DMS53 (cell line): ENCODE results near the gene PXYLP1.

Experiments
- DNase-seq: peaks from one replicate; lab custom pipeline; 2025; lab: John Stamatoyannopoulos, UW

Gene PXYLP1

DNA sequence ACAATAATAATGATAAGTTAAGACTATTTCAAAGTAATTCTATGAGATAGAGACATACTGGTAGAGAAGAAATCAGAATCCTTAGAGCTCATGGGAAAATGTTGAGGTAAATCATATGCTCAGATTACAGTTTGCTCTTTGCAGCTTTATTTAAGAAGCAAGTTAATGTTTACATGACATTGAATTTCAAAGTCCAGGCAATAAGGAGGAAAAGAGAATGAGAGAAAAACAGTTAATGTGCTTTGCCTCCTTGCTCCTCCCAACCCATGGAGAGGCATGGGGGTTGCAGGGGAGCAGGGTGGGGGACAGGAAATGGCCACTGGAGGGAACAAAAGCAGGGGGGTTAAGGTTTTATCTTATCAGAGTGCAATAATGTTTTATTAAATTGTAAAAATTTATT is 94.5 kb downstream of the PXYLP1 start:
- peak; percentile 10 for DNase-seq

DNA sequence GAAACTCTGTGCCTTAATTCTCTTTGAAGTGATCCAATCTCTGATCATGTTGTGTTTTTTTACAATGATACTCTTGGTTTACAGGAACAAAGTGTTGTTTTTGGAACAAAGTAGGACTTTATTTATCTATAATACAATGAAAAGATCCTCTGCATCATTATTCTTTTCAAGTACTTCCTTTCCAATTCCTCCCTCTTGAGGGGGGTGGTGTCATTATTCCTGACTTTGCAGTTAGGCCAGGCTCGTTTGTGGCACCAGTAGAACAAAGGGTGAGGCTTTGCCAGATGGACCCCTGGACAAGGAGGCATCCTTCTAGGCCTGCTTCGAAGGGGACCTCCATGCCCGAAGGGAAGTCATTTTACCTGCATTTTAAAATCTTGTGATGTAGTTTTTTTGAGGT is 95.0 kb downstream of the PXYLP1 start:
- DNase-seq: peak; percentile 21

DNA sequence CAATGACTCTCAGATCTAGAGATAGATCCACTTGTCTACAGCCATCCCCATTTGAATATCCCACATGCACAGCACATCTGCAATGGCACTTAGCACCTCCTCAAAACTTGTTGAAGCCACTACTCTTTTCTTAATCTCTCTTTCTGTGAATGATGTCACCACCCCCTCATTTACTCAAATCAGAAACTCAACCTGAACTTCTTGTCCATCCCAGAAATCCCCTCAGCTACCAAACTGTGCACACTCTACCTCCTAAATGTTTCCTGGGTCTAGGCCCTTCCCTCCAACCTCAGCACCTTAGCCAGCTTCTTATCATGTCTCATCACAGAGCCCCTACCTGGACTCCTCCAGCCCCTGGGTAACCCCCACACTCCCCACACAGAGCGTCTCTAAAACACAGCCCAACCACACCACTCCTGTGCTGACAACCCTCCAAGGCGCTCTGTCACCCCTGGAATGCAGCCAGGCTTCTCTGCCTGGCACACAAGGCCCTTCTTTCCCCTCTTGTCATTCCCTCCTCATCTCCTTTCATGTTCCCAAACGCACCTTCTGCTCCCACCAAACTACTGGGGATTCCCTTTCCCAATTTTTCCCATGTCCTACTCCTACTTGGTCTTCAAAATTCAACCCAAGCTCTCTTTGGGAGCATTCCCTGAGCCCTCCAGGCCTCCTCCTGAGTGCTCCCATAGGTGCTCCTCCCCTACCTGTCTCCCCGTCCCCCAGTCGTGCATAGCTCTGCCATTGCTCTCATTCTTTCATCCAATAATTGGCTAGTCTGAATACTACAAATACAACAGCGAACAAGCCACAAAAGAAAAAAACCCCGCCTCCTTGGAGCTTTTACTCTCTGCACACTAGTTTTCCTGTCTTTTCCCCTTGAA is 96.9 kb downstream of the PXYLP1 start:
- DNase-seq: no peak

- no peak for DNase-seq
These were observed 98.6 kb downstream of the PXYLP1 start for GRCh38 chr3:141330235-141330634.

GRCh38 chr3:141330718-141331376 is 99.2 kb downstream of the PXYLP1 start:
- no peak for DNase-seq

DNA sequence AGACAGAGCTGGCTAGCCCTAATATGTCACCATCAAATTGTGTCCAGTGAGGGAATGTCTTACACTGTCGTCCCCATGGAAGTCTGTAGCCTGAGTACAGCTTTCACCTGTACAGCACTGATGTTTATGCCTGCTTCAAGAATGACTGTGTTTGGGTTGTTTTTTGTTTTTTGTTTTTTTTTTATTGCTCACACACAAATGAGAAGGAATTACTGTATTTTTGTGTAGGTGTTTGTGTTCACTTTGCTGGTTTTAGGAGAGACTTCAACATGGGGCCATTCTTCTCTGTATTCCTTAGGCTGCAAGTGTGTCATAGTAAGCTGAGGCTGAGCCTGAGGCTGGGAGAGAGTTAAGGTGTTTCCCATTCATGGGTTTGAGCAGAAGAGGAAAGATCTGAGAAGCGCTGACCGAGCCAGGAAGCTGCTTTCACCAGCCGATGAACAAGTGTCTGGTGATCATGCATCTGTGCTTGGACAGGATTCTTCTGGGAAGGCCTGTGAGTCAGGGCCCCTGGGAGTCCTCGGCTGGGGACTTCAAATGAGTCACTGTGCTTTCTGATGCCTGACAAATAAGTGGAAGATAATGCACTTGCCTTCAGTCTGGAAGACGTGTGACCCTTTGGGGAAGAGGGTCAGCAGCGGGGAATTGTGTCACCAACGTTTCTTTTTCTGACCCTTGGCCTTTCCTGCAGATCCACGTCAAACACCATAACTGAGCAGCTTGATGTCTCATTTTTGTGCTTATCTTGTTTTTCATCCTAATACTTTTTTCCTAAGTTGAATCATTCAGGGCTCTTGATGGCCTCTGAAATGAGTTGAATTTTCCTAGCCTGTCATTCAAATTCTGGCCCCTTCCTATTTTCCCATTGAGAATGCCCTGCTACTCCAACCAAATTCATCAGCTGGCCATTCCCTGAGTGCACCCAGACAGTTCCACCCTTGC is 100.0 kb downstream of the PXYLP1 start:
- peak; percentile 45 for DNase-seq

- DNase-seq: no peak
These were observed 100.8 kb downstream of the PXYLP1 start for GRCh38 chr3:141332416-141332815.

GRCh38 chr3:141333836-141334626 is 102.4 kb downstream of the PXYLP1 start:
- no peak for DNase-seq

- DNase-seq: no peak
These were observed 103.1 kb downstream of the PXYLP1 start for GRCh38 chr3:141334627-141335250.

DNA sequence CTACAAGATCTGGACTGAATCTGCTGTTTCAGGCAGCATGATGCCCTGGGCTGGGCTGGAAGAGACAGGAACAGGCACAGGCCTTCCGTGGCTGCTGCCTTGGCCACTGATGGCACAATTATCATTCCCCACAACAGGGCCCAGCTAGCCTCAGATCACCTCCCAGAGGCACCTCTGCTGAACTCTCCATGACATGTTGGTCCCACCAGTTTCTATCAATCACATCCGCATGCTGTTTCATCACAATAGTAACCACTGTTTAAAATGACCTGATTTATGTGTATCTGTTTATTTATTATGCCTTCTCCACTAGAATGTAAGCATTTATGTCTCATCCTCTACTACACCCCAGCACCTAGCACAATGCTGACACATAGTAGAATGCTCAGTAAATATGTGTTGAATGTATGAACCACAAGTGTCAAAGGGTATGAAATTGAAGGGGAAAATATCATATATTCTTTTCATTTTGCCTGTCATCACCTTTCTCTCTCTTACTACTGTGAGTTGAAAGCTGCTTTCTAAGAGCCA is 104.0 kb downstream of the PXYLP1 start:
- no peak for DNase-seq

DNA sequence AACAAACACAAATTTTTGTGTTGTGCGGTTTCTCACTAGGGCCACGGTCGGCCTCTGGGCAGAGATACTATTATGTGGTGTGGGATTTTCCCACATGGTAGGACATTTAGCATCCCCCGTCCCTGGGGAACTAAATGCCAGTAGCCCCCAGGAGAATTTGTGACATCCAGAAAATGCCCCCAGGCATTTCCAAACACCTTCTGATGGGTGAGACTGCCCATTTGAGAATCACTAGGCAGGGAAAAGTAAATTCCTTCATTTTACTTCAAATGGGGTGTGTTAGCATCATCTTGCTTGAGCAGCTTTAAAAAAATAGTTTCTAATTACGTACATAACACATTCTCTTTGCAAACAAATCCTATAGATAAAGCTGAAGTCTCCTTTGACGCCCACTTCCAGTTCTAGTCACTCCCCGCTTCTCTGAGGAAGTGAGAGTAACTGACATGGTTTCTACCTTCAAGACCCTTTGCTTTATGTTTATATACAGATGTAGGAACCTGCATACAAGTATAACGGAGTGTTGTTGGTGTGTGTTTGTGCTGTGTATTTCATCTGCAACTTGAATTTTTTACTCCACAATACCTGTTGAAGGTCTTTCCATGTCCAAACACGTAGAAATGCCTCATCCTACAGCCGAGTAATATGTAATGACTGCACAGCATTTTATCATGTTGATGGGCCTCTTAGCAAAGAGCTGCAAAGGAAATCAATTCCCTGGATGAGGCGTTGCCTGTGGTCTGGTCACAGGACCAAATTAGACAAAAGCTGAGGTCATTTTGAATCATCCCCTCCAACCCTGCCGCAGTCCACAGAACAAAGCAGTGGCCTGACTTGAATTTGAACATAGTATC is 105.3 kb downstream of the PXYLP1 start:
- DNase-seq: no peak

- DNase-seq: peak; percentile 72
These were observed 105.9 kb downstream of the PXYLP1 start for GRCh38 chr3:141337523-141337854.

DNA sequence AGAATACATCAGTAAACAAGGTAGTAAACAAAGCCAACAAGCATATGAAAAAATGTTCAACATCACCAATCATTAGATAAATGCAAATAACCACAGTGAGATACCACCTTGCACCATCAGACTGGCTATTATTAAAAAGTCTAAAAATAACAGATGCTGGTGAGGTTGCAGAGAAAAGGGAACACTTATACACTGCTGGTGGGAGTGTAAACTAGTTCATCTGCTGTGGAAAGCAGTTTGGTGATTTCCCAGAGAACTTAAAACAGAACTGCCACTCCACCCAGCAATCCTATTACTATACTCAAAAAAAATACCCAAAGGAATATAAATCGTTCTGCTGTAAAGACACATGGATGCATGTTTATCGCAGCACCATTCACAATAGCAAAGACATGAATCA is 106.4 kb downstream of the PXYLP1 start:
- no peak for DNase-seq

DNA sequence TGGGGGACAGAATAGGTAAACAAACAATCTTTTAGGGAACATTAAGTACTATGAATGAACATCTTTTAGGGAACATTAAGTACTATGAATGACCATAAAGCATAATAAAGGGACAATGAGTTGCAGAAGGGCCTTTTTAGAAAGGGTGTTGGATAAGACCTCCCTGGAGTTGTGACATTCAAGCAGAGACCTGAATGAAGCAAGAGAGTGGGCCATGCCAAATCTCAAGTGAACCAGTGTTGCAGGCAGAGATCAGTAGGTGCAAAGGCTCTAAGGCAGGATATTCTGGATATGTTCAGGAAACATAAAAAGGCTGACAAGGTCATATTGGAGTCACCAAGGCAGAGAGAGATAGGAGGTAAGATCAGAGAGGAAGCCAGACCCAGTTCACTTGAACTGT is 107.3 kb downstream of the PXYLP1 start:
- DNase-seq: no peak

GRCh38 chr3:141341536-141341935 is 109.9 kb downstream of the PXYLP1 start:
- no peak for DNase-seq

- DNase-seq: no peak
These were observed 110.8 kb downstream of the PXYLP1 start for GRCh38 chr3:141342386-141342785.

DNA sequence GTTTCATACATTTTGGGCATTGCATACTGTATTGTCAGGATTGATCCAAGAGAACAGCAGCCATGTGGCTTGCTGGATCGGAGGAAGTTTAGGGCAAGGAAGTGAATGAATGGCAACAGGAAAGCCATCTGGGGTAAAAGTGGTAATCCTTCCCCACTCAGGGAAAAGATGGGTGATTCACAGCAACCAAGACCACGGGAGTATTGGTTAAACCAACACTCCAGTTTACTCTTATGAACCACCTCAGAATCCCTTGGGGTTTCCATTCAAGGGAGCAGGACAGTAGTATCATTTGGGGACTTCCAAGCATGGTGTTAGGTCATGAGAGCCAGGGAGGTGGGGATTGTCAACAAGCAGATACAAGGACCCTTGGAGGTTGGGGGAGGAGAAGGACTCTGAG is 111.5 kb downstream of the PXYLP1 start:
- DNase-seq: no peak

GRCh38 chr3:141343865-141344271 is 112.2 kb downstream of the PXYLP1 start:
- no peak for DNase-seq
